ENCODE data around the gene CFP. TPM values are rescaled to one million over a fixed set of nuclear protein-coding genes. Genes with fewer than 3 reads are reported as not detected.

Gene CFP
- total RNA-seq, 1 experiment from 2014 or later, result 2.0 TPM

DNA sequence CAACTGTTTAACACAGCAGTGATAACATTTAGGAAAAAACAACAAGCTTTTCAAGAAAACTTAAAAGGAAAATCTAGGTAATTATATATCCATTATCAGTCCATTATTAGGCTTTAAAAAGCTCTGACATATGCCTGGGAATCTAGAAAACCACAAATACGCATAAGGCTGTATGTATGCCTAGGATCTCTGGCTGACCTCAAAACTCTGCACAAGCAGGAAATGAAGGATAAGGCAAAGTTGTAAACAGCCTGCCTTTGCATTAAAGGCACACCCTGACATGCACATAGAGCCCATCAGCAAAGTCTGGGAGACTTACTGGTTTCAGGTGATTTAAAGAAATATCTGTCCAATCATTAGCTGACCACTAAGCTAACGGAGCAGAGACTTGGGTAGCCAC, 33.5 kb downstream of the CFP start (continued):
- TF ChIP-seq, protein P1, sequence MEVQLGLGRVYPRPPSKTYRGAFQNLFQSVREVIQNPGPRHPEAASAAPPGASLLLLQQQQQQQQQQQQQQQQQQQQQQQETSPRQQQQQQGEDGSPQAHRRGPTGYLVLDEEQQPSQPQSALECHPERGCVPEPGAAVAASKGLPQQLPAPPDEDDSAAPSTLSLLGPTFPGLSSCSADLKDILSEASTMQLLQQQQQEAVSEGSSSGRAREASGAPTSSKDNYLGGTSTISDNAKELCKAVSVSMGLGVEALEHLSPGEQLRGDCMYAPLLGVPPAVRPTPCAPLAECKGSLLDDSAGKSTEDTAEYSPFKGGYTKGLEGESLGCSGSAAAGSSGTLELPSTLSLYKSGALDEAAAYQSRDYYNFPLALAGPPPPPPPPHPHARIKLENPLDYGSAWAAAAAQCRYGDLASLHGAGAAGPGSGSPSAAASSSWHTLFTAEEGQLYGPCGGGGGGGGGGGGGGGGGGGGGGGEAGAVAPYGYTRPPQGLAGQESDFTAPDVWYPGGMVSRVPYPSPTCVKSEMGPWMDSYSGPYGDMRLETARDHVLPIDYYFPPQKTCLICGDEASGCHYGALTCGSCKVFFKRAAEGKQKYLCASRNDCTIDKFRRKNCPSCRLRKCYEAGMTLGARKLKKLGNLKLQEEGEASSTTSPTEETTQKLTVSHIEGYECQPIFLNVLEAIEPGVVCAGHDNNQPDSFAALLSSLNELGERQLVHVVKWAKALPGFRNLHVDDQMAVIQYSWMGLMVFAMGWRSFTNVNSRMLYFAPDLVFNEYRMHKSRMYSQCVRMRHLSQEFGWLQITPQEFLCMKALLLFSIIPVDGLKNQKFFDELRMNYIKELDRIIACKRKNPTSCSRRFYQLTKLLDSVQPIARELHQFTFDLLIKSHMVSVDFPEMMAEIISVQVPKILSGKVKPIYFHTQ (CRISPR knock-in tag; IDR thresholded peaks at IDR 0.05), result no peak
- TF ChIP-seq, protein P2, sequence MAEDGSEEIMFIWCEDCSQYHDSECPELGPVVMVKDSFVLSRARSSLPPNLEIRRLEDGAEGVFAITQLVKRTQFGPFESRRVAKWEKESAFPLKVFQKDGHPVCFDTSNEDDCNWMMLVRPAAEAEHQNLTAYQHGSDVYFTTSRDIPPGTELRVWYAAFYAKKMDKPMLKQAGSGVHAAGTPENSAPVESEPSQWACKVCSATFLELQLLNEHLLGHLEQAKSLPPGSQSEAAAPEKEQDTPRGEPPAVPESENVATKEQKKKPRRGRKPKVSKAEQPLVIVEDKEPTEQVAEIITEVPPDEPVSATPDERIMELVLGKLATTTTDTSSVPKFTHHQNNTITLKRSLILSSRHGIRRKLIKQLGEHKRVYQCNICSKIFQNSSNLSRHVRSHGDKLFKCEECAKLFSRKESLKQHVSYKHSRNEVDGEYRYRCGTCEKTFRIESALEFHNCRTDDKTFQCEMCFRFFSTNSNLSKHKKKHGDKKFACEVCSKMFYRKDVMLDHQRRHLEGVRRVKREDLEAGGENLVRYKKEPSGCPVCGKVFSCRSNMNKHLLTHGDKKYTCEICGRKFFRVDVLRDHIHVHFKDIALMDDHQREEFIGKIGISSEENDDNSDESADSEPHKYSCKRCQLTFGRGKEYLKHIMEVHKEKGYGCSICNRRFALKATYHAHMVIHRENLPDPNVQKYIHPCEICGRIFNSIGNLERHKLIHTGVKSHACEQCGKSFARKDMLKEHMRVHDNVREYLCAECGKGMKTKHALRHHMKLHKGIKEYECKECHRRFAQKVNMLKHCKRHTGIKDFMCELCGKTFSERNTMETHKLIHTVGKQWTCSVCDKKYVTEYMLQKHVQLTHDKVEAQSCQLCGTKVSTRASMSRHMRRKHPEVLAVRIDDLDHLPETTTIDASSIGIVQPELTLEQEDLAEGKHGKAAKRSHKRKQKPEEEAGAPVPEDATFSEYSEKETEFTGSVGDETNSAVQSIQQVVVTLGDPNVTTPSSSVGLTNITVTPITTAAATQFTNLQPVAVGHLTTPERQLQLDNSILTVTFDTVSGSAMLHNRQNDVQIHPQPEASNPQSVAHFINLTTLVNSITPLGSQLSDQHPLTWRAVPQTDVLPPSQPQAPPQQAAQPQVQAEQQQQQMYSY (CRISPR knock-in tag; IDR thresholded peaks at IDR 0.05), result no peak
- no peak for TF ChIP-seq JAZF1 (CRISPR knock-in tag; IDR thresholded peaks at IDR 0.05)

DNA sequence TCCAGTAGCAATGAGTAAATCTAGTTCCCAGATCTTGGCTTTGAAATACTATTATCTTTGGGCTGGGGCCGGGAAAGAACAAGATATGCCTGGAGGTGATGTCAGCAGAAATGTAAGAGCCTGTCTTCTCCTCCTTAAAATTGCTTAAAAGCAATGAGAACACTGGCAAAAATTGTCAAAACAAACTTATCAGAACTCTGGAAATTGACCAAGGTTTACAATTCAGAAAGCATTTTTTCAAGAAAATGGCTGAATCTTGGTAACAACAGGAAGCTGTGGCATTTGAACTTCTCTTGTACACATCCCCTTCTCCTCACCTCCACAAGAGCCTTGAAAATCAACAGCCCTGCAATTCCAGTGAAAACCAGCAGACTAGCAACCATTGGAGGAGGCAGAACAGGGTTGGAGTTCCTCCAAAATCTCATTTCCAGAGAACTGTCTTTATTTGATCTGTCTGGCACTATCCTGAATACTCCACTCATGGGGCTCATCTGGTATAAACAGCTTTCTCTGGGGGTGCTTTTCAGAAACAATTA, 33.9 kb downstream of the CFP start:
- peaks cover 9% of the 10 kb centered on the region for H3K4me1 Mint-ChIP-seq
- no peaks in the 10 kb centered on the region for H3K27me3 Mint-ChIP-seq (ENCODE audit: low read depth)
- no peak overlapping the region for H3K4me3 Mint-ChIP-seq
- TF ChIP-seq, protein P3, sequence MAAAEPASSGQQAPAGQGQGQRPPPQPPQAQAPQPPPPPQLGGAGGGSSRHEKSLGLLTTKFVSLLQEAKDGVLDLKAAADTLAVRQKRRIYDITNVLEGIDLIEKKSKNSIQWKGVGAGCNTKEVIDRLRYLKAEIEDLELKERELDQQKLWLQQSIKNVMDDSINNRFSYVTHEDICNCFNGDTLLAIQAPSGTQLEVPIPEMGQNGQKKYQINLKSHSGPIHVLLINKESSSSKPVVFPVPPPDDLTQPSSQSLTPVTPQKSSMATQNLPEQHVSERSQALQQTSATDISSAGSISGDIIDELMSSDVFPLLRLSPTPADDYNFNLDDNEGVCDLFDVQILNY (CRISPR knock-in tag; IDR thresholded peaks at IDR 0.05), result no peak
- no peak for TF ChIP-seq ETV6 (CRISPR knock-in tag; IDR thresholded peaks at IDR 0.05)
- TF ChIP-seq, protein P4, sequence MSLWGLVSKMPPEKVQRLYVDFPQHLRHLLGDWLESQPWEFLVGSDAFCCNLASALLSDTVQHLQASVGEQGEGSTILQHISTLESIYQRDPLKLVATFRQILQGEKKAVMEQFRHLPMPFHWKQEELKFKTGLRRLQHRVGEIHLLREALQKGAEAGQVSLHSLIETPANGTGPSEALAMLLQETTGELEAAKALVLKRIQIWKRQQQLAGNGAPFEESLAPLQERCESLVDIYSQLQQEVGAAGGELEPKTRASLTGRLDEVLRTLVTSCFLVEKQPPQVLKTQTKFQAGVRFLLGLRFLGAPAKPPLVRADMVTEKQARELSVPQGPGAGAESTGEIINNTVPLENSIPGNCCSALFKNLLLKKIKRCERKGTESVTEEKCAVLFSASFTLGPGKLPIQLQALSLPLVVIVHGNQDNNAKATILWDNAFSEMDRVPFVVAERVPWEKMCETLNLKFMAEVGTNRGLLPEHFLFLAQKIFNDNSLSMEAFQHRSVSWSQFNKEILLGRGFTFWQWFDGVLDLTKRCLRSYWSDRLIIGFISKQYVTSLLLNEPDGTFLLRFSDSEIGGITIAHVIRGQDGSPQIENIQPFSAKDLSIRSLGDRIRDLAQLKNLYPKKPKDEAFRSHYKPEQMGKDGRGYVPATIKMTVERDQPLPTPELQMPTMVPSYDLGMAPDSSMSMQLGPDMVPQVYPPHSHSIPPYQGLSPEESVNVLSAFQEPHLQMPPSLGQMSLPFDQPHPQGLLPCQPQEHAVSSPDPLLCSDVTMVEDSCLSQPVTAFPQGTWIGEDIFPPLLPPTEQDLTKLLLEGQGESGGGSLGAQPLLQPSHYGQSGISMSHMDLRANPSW (CRISPR knock-in tag; conservative IDR thresholded peaks at IDR 0.05; ENCODE audit: low read depth), result no peak
- TF ChIP-seq, protein P1 (CRISPR knock-in tag; IDR thresholded peaks at IDR 0.05), result no peak
- TF ChIP-seq, protein P5, sequence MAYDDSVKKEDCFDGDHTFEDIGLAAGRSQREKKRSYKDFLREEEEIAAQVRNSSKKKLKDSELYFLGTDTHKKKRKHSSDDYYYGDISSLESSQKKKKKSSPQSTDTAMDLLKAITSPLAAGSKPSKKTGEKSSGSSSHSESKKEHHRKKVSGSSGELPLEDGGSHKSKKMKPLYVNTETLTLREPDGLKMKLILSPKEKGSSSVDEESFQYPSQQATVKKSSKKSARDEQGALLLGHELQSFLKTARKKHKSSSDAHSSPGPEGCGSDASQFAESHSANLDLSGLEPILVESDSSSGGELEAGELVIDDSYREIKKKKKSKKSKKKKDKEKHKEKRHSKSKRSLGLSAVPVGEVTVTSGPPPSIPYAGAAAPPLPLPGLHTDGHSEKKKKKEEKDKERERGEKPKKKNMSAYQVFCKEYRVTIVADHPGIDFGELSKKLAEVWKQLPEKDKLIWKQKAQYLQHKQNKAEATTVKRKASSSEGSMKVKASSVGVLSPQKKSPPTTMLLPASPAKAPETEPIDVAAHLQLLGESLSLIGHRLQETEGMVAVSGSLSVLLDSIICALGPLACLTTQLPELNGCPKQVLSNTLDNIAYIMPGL (CRISPR knock-in tag; IDR thresholded peaks at IDR 0.05), result no peak
- no peak for TF ChIP-seq NFE2L1 (CRISPR knock-in tag; IDR thresholded peaks at IDR 0.05)
- H3K36me3 Mint-ChIP-seq, result peaks cover 4% of the 10 kb centered on the region; the same call in 1 of the 2 replicates
- ATAC-seq (no peak), DNase-seq (ENCODE audit: low spot score) (no peak)
- peaks cover 4% of the 10 kb centered on the region; the same call in 1 of the 2 replicates for H3K9me3 Mint-ChIP-seq
- H3K27ac Mint-ChIP-seq, result no peak overlapping the region
- CTCF ChIA-PET, result interaction anchor here (1.0 to 1.2 kb wide), 2 partner anchors 10 to 14 kb away, joined by 3 to 4 read pairs; partner anchors contain the start of gene TIMP1
- POLR2A ChIA-PET, result interaction anchor here (0.9 kb wide), 1 partner anchor 22 kb away, joined by 3 read pairs; no protein-coding TSS in a partner anchor

Data from WTC11 (cell line).